RWPE1 (cell line): ENCODE results near the gene EYS.

Experiments
- CTCF ChIA-PET: fragments of 350-600 bp; sonication (Branson Sonifier 250); formaldehyde crosslinking; extraction: SDS; loops from one replicate; lab custom pipeline; 2021; lab: Yijun Ruan, JAX
- POLR2A ChIA-PET: fragments of 400-600 bp; formaldehyde crosslinking; extraction: SDS; loops from one replicate; lab custom pipeline; 2020; ENCODE audit warnings: antibody characterized with exemption; ENCODE audit not compliant: low non-redundant PET; lab: Yijun Ruan, JAX
- DNase-seq: peaks from one replicate; pipeline ENCODE4 v3.0.0; 2012; ENCODE audit warnings: low spot score
- H3K27ac ChIP-seq: fragments of 450-650 bp; 2 replicates; pipeline ENCODE4 v1.5.1; 2017
- CTCF ChIP-seq: fragments of 450-650 bp; conservative IDR thresholded peaks from 2 replicates; pipeline ENCODE4 v1.5.1; 2017; ENCODE audit warnings: low read depth, mild to moderate bottlenecking

The EYS gene

DNA sequence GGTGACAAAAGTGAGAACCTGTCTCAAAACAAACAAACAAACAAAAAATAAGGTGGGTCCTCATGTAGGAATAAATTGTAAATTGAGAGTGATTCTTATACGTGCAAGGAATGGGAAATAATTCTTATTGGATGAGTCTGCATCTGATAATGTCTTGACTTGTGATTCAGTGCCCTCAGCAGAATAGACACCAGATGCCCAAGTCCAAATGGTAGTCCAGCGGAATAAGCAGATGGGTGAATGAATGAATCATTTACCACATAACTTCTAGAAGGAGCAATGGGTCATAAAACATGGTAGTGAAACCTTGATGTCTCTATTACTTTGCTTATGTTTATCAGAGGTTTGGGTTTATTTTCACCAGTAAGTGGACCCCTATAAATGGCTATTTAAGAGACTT, 1323.7 kb downstream of the EYS start:
- ChIA-PET CTCF (no interaction called here), POLR2A (no interaction called here)
- H3K27ac ChIP-seq: no peak overlapping the region
- no peak for DNase-seq
- no peak for TF ChIP-seq CTCF

DNA sequence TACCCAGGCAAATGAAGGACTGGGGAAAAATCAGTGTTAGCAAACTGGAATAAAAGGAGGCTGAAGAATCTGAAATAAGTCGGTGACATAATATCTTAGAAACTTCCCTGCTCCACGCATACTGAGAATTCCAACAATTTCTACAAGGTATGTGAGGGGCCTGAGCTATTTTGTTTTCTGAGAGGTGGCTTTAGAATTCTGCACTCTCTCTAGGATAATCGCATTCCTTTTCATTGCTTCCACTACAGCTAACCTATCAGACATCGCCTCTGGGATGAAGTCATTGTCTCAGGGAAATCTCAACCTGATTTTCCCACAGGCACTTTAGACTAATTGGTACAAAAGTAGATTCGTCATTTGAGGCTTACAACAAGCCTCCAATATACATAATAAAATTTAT, 1330.6 kb downstream of the EYS start:
- no peak overlapping the region for H3K27ac ChIP-seq
- no peak for DNase-seq
- ChIA-PET CTCF (no interaction called here), POLR2A (no interaction called here)
- no peak for TF ChIP-seq CTCF

- CTCF ChIA-PET: no interaction called here
- DNase-seq: no peak
- POLR2A ChIA-PET: no interaction called here
- H3K27ac ChIP-seq: no peak overlapping the region
- TF ChIP-seq CTCF: no peak
These were observed 1349.6 kb downstream of the EYS start for GRCh38 chr6:64357430-64357829.

DNA sequence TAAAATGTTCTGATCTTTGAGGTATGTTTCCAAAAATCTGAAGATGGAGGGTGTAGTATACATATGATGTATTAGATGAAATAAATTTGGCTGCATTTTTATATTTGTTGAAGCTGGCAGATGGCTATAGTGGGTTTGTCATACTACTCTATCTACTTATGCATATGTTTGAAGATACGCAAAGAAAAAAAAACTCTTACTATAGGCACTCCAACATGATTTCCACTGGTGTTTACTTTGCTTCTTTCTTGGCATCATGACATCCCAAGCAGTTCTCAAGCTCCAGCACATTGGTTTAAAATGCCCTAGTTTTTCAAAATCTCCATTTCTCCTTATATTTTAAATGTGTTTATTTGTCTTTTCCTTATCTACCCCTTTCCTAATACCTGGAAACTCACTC, 1359.6 kb downstream of the EYS start:
- no peak for TF ChIP-seq CTCF
- DNase-seq: no peak
- ChIA-PET POLR2A (no interaction called here), CTCF (interaction anchor here (0.6 kb wide), 1 partner anchor 30 kb away, joined by 3 read pairs; no protein-coding TSS in a partner anchor)
- no peak overlapping the region for H3K27ac ChIP-seq

DNA sequence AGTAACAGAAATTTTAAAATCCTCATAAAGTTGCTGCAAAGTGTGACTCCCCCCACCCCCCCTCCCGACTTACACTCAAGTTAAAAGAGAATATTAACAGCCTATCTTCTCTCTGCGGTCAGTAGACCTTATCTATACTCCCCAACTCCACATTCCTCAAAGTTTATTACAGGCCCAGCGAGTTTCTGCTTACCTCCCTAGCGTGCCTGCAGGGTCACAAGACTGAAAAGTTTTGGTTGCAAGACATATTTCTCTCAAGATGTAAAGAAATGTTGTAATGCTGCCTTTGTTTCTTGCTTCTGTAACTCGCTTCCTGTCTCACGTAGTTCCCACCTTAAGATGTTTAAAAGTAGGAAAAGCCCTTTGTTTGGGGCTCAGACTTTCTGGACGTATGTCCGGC, 1371.8 kb downstream of the EYS start:
- TF ChIP-seq CTCF: no peak
- ChIA-PET CTCF (interaction anchor here (0.7 kb wide), 1 partner anchor 54 kb away, joined by 5 read pairs; no protein-coding TSS in a partner anchor), POLR2A (no interaction called here)
- no peak for DNase-seq
- no peak overlapping the region for H3K27ac ChIP-seq

- no peak overlapping the region for H3K27ac ChIP-seq
- POLR2A ChIA-PET: no interaction called here
- CTCF ChIA-PET: no interaction called here
- no peak for DNase-seq
- no peak for TF ChIP-seq CTCF
These were observed 1372.4 kb downstream of the EYS start for GRCh38 chr6:64334636-64335035.
